ENCODE measurements around the gene PIP5K1C. TPM values are rescaled to one million over a fixed set of nuclear protein-coding genes. Genes with fewer than 3 reads are reported as not detected.

Gene PIP5K1C
- polyA plus RNA-seq, 2 of the 4 experiments (the other 2 are of a cell fraction) = 2.6 to 9.3 TPM

DNA sequence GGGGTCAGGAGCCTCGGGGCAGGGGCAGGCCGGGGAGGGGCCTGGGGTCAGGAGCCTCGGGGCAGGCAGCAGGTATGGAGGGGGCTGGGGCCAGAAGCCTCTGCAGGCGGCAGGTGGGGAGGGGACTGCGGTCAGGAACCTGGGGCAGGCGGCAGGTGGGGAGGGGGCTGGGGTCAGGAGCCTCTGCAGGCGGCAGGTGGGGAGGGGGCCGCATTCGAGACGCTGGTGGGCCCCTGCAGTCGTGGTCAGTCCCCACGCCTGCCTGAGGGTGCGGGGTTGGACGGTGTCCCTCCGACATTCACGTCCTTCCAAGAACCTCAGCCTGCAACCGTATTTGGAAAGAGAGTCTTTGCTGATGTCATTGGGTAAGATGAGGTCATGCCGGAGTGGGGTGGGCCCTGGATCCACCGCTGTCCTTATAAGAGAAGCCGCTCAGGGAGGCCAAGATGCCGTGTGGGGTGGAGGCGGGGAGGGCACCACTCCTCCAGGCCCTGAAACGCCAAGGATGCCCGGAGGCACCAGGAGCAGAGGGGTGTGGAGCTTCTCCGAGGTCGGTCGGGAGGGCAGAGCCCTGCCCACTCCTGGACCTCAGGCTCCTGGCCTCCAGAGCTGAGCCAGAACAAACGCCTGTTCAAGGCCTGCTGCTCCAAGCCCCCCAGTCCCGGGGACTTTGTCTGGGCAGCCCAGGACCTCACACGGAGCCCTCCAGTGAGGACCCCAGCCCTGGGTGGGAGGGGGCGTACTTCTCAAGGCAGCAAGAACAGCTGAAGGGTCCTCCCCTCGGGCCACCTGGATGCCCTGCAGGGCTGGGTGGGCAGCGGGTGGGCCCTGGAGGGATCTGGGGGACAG lies 30.1 kb downstream of the PIP5K1C start:
- Histone ChIP-seq H3K4me1 (peaks cover 19% of the 10 kb centered on the region), H3K27ac (peak overlapping the region; percentile 44 to 75; a peak in 5 of 6 replicates), H3K9me3 (no peaks in the 10 kb centered on the region), H3K4me3 (no peak overlapping the region), H3K4me2 (peak overlapping the region; percentile 33)
- peak; percentile 26 to 66; a peak in 4 of 6 replicates for ATAC-seq
- 57% methylated on average over 8 of the region's 33 CpGs for WGBS (ENCODE audit: missing lambda C conversion rate)
- POLR2A ChIA-PET = no interaction called here
- CTCF ChIA-PET = interaction anchor here (0.6 to 0.8 kb wide), 2 partner anchors 20 to 35 kb away, joined by 3 to 4 read pairs; no protein-coding TSS in a partner anchor
- no peak for TF ChIP-seq HMGXB4 (CRISPR knock-in tag; IDR thresholded peaks at IDR 0.05; ENCODE audit: borderline replicate concordance)
- no peak for TF ChIP-seq ATOH8 (CRISPR knock-in tag; IDR thresholded peaks at IDR 0.05; ENCODE audit: low read depth)
- TF ChIP-seq ZSCAN20 (CRISPR knock-in tag; IDR thresholded peaks at IDR 0.05) = no peak
- TF ChIP-seq RFX5 (IDR thresholded peaks at IDR 0.05) = no peak
- no peak for TF ChIP-seq NFE2L2 (conservative IDR thresholded peaks at IDR 0.05; ENCODE audit: low read length)
- no peak for TF ChIP-seq MAZ (IDR thresholded peaks at IDR 0.05; ENCODE audit: borderline replicate concordance, low read depth, low read length)
- TF ChIP-seq RNF2 (IDR thresholded peaks at IDR 0.05; ENCODE audit: borderline replicate concordance, low read depth) = no peak
- no peak for TF ChIP-seq HEYL (CRISPR knock-in tag; IDR thresholded peaks at IDR 0.05)
- no peak for TF ChIP-seq ESRRA (IDR thresholded peaks at IDR 0.05; ENCODE audit: borderline replicate concordance, low read length)
- no peak for TF ChIP-seq POLR2AphosphoS2 (conservative IDR thresholded peaks at IDR 0.05; ENCODE audit: low read length)
- TF ChIP-seq, protein P1, sequence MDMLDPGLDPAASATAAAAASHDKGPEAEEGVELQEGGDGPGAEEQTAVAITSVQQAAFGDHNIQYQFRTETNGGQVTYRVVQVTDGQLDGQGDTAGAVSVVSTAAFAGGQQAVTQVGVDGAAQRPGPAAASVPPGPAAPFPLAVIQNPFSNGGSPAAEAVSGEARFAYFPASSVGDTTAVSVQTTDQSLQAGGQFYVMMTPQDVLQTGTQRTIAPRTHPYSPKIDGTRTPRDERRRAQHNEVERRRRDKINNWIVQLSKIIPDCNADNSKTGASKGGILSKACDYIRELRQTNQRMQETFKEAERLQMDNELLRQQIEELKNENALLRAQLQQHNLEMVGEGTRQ (IDR thresholded peaks at IDR 0.05) = no peak
- TF ChIP-seq POLR2A (IDR thresholded peaks at IDR 0.05; ENCODE audit: low read length) = no peak
- no peak for TF ChIP-seq EHMT2 (IDR thresholded peaks at IDR 0.05; ENCODE audit: low read depth)
- no peak for TF ChIP-seq GATA3 (IDR thresholded peaks at IDR 0.05; ENCODE audit: borderline replicate concordance)
- TF ChIP-seq TP53 (CRISPR knock-in tag; IDR thresholded peaks at IDR 0.05) = no peak
- TF ChIP-seq, protein P2, sequence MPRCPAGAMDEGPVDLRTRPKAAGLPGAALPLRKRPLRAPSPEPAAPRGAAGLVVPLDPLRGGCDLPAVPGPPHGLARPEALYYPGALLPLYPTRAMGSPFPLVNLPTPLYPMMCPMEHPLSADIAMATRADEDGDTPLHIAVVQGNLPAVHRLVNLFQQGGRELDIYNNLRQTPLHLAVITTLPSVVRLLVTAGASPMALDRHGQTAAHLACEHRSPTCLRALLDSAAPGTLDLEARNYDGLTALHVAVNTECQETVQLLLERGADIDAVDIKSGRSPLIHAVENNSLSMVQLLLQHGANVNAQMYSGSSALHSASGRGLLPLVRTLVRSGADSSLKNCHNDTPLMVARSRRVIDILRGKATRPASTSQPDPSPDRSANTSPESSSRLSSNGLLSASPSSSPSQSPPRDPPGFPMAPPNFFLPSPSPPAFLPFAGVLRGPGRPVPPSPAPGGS (IDR thresholded peaks at IDR 0.05) = no peak
- no peak for TF ChIP-seq ZFP36 (IDR thresholded peaks at IDR 0.05; ENCODE audit: borderline replicate concordance, partially characterized antibody)
- no peak for TF ChIP-seq RARB (CRISPR knock-in tag; IDR thresholded peaks at IDR 0.05)
- peak in 1 of 2 experiments; percentile 77 for DNase-seq (ENCODE audit: low read depth in 1 of 2, low spot score in 1 of 2)
- no peak for FAIRE-seq

- no peak overlapping the region for H3K4me3 ChIP-seq
- FAIRE-seq (no peak), DNase-seq (ENCODE audit: low read depth in 1 of 2, low spot score in 1 of 2) (no peak), ATAC-seq (no peak)
- CTCF ChIA-PET = interaction anchor here (0.6 kb wide), 1 partner anchor 19 kb away, joined by 4 read pairs; no protein-coding TSS in a partner anchor
- H3K4me2 ChIP-seq = no peak overlapping the region
- H3K9me3 ChIP-seq = no peaks in the 10 kb centered on the region
- H3K27ac ChIP-seq = peak overlapping the region in 1 of 2 experiments; percentile 75; a peak in 2 of 6 replicates
- H3K4me1 ChIP-seq = peaks cover 19% of the 10 kb centered on the region
- POLR2A ChIA-PET = no interaction called here
- WGBS (ENCODE audit: missing lambda C conversion rate) = 87% methylated on average over 23 of the region's 39 CpGs
- no peak for TF ChIP-seq SREBF2 (IDR thresholded peaks at IDR 0.05)
- TF ChIP-seq, protein P1 (IDR thresholded peaks at IDR 0.05) = no peak
- TF ChIP-seq KDM5A (IDR thresholded peaks at IDR 0.05) = no peak
- no peak for TF ChIP-seq ZFP36 (IDR thresholded peaks at IDR 0.05; ENCODE audit: borderline replicate concordance, partially characterized antibody)
- no peak for TF ChIP-seq PHF8 (IDR thresholded peaks at IDR 0.05; ENCODE audit: borderline replicate concordance, low read depth)
- no peak for TF ChIP-seq SMC3 (IDR thresholded peaks at IDR 0.05)
- no peak for TF ChIP-seq ESRRA (IDR thresholded peaks at IDR 0.05; ENCODE audit: borderline replicate concordance, low read length)
- TF ChIP-seq GATA3 (IDR thresholded peaks at IDR 0.05; ENCODE audit: borderline replicate concordance) = no peak
- no peak for TF ChIP-seq TP53 (CRISPR knock-in tag; IDR thresholded peaks at IDR 0.05)
- TF ChIP-seq ATOH8 (CRISPR knock-in tag; IDR thresholded peaks at IDR 0.05; ENCODE audit: low read depth) = no peak
- TF ChIP-seq HES2 (IDR thresholded peaks at IDR 0.05) = no peak
- TF ChIP-seq FOSB (CRISPR knock-in tag; IDR thresholded peaks at IDR 0.05) = no peak
- no peak for TF ChIP-seq CBX2 (IDR thresholded peaks at IDR 0.05; ENCODE audit: borderline replicate concordance, low read depth)
- TF ChIP-seq MAZ (IDR thresholded peaks at IDR 0.05; ENCODE audit: borderline replicate concordance, low read depth, low read length) = no peak
- no peak for TF ChIP-seq RFX5 (IDR thresholded peaks at IDR 0.05)
- no peak for TF ChIP-seq MYC (IDR thresholded peaks at IDR 0.05; ENCODE audit: borderline replicate concordance, low read length)
These were observed 31.0 kb downstream of the PIP5K1C start for GRCh38 chr19:3669082-3669946.

Measured in A549 (cell line).